OCI-LY3 (cell line): ENCODE data around the gene PARD6G.

Source experiments
- EZH2phosphoT487 ChIP-seq: fragments of 200-600 bp; shearing (Covaris generic); IDR thresholded peaks from 2 replicates; pipeline ENCODE4 v1.6.1; 2018; ENCODE audit warnings: antibody characterized with exemption, mixed run types, low read depth
- TF ChIP-seq, protein P1 (sequence below): fragments of 200-600, 300-600 bp; sonication (generic); IDR thresholded peaks from 2 replicates; pipeline ENCODE4 v1.5.1; 2014; ENCODE audit warnings: antibody characterized with exemption, low read length, low read depth

DNA sequence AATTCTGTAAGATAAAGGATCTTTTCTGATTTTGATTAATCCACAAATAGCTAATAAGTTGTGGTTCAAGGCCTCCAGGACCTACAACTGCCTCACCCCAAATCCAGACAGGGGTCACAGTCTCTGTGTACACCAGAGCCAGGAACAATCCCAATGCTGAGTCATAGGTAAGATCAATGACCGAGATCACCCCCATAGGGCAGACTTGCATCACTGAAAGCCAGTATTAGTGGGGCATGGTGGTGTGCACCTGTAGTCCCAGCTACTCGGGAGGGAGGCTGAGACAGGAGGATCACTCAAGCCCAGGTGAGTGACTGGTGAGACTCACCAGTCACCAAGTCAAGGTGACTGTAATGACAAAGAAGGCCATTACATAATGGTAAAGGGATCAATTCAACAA lies 12.9 kb downstream of the PARD6G start:
- TF ChIP-seq, protein P1, sequence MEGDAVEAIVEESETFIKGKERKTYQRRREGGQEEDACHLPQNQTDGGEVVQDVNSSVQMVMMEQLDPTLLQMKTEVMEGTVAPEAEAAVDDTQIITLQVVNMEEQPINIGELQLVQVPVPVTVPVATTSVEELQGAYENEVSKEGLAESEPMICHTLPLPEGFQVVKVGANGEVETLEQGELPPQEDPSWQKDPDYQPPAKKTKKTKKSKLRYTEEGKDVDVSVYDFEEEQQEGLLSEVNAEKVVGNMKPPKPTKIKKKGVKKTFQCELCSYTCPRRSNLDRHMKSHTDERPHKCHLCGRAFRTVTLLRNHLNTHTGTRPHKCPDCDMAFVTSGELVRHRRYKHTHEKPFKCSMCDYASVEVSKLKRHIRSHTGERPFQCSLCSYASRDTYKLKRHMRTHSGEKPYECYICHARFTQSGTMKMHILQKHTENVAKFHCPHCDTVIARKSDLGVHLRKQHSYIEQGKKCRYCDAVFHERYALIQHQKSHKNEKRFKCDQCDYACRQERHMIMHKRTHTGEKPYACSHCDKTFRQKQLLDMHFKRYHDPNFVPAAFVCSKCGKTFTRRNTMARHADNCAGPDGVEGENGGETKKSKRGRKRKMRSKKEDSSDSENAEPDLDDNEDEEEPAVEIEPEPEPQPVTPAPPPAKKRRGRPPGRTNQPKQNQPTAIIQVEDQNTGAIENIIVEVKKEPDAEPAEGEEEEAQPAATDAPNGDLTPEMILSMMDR: no peak
- TF ChIP-seq EZH2phosphoT487: no peak
